HEK293T (cell line): Measurements from ENCODE around the gene KCNK4.
A peak's percentile ranks its signal among the peaks of the same experiment; 100 is the strongest.

ENCODE experiments used
- ARNT ChIP-seq: fragments of 450-650 bp; IDR thresholded peaks from 2 replicates; pipeline ENCODE4 v1.6.1; 2017; ENCODE audit warnings: mild to moderate bottlenecking
- CTBP1 ChIP-seq: fragments of 450-650 bp; IDR thresholded peaks from 2 replicates; pipeline ENCODE4 v1.6.1; 2016; ENCODE audit warnings: borderline replicate concordance
- FOXA1 ChIP-seq: fragments of 450-650 bp; IDR thresholded peaks from 2 replicates; pipeline ENCODE4 v1.6.1; 2016; ENCODE audit warnings: mild to moderate bottlenecking
- FOXK2 ChIP-seq: fragments of 450-650 bp; IDR thresholded peaks from 2 replicates; pipeline ENCODE4 v1.6.1; 2016; ENCODE audit warnings: mild to moderate bottlenecking
- L3MBTL2 ChIP-seq: fragments of 450-650 bp; conservative IDR thresholded peaks from 2 replicates; pipeline ENCODE4 v1.6.1; 2016; ENCODE audit warnings: mild to moderate bottlenecking
- ZNF384 ChIP-seq: fragments of 450-650 bp; IDR thresholded peaks from 2 replicates; pipeline ENCODE4 v1.6.1; 2016

DNA sequence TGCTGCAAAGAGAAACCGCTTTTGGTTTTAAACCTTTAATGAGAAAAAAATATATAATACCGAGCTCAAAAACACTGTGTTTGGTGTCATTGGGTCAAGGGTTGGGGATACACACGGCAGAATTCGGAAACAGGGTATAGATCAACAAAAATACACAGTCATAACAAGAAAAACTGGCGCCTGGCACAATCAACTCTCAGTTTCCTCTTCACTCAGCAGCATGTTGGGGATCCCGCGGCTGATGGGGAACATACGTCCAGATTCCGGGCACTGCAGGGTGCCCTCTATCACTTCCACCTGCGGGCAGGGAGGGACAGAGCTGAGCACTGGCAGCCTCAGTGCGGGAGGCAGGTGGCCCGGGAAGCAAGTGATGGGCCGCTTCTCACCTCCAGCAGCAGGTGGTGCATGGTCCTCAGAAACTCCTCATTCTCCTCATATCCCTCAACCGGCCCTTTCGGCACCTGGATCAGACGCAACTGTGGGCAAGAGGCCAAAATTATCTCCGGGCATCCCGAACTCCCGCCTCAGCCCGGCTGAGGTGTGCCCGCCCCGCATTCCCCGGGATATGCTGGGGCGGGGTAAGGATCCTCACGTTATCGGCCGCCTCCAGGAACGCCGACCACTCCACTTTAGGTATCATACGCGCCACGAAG, 25.7 kb downstream of the KCNK4 start:
- TF ChIP-seq FOXK2: no peak
- peak; percentile 17; the same call in 1 of the 2 replicates for TF ChIP-seq L3MBTL2
- no peak for TF ChIP-seq FOXA1
- TF ChIP-seq ZNF384: no peak
- no peak for TF ChIP-seq ARNT
- TF ChIP-seq CTBP1: no peak
